GM19240 (cell line): ENCODE data around the gene SH3BGR.

ENCODE experiments used
- DNase-seq: peaks from one replicate; pipeline ENCODE4 v3.0.0; 2011; ENCODE audit warnings: low spot score; ENCODE audit not compliant: insufficient read length

SH3BGR gene

GRCh38 chr21:39456665-39457064 lies 4.9 kb downstream of the SH3BGR start:
- DNase-seq: no peak

DNA sequence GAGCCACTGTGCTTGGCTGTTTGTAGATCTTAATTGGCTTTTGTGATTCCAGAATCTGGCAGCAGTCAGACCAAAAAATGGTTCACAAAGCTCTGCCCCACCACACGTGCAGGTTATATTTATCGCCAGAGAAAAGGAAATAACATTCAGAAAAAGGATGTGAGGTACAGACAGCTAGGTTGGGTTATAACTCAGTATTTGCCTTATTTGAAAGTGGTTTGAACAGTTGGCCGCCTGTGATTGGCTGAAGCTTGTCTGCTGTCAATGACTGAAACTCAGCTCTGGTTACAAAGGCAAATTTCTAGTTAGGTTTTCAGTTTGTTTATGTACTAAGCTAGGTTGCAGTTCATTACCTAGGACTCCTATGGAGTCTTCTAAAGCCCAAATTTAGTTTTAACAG lies 9.6 kb downstream of the SH3BGR start:
- no peak for DNase-seq

DNA sequence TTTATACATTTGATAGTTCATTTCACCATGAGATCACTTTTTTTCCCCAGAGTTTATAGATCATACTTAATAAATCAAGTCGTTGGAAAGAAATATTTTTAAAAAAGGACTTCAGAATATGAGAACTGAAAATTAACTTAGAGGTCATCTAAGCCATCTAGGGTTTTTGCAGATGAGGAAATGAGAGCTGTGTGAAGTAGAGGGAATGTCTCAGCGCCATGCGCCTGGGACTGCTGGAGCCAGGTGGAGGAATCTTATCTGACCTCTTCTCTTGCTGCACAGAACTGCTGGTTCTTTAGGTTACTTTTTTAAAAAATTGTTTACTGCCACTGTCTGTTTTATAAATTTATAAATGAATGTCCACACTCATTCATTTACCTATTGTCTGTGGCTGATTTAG lies 11.5 kb downstream of the SH3BGR start:
- DNase-seq: no peak

GRCh38 chr21:39466584-39466983 lies 14.8 kb downstream of the SH3BGR start:
- no peak for DNase-seq

DNA sequence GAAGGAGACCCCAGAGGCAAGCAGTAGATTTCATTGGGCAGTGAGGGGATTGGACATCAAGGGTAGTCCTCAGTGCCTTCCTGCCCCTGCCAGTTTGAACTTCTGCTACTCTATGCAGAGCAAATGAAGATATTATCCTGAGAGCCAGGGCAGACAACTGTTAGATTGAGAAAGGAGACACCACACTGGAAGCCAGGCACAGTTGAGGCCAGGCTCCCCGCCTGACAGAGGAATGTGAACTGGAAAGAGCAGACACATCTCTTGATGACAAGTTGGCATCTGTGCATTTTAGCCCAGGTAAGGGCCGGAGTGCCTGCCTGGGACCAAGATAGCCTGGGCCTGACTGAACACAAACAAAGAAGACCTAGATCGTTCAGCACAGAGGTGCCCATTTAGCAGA lies 16.0 kb downstream of the SH3BGR start:
- no peak for DNase-seq

GRCh38 chr21:39468559-39468958 lies 16.8 kb downstream of the SH3BGR start:
- DNase-seq: no peak

DNA sequence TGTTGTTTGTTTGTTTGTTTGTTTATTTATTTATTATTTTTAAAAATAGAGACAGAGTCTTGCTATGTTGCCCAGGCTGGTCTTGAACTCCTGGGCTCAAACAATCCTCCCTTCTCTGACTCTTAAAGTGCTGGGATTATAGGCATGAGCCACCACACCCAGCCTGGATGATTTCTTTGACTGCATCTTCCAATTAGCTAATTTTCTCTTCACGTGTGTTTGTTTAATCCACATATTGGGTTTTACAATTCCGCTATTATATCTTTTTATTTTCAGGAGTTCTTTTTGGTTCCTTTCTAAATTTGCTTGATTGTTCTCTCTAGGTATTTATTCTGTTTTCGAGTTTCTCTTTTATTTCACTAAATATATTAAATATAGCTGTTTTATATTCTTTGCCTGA lies 19.8 kb downstream of the SH3BGR start:
- DNase-seq: no peak

GRCh38 chr21:39472786-39473185 lies 21.0 kb downstream of the SH3BGR start:
- no peak for DNase-seq

DNA sequence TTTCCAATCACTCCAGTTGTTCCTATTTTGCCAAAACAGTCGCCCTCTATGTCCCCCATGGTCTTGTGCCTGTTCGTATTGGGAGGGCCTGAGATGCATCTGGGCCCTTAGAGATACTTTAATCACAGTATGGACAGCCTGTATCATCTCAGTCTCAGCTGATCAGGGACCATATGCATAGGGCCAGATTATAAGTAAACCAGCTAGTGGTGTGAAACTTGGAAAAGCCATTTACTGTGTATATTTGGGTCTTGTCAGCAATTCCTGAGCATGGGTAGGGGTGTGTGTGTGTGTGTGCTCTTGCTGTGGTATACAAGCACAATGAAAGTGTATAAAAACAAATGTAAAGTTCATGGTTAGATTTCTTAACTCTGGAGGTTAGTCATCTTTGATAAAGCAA lies 22.8 kb downstream of the SH3BGR start:
- DNase-seq: no peak

DNA sequence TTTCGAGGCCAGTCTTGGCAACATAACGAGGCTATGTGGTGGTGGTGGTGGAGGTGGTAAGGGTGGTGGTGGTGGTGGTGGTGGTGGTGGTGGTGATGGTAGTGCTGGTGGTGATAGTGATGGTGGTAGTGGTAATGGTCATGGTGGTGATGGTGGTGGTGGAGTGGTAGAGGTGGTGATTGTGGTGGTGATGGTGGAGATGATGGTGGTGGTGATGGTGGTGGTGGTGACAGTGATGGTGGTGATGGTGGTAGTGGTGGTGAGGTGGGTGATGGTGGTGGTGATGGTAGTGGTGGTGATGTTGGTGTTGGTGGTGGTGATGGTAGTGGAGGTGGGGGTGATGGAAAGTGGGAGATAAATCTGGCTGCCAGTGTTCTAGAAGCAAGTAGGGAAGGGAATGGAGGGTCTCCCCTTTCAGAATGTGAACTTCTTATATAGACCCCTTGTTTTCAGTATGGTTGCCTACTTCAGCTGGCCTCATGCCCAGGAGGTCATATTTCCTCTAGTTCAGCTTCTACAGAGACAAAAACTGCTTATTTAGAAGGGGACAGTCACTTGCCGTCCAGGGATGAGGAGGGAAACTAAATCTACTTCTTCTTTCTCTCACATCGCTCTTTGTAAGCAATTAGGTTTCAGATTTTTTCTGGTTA lies 27.5 kb downstream of the SH3BGR start:
- no peak for DNase-seq

DNA sequence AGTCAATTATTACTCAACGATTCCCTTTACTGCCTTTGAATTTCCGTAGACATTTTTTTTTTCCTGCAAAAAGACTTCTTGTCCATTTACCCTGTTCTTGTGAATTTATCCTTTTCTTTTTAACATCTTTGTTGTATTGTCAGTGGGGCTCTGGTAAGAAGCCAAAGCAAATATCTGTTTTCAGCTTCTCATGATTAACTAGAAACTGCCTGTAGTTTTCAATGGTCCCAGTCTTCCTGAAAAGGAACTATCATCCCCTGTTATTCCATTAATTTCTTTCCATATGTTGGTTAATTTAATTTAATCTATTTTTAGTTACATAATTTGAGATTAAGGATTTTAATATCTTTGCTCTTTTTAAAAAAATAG lies 28.0 kb downstream of the SH3BGR start:
- no peak for DNase-seq

DNA sequence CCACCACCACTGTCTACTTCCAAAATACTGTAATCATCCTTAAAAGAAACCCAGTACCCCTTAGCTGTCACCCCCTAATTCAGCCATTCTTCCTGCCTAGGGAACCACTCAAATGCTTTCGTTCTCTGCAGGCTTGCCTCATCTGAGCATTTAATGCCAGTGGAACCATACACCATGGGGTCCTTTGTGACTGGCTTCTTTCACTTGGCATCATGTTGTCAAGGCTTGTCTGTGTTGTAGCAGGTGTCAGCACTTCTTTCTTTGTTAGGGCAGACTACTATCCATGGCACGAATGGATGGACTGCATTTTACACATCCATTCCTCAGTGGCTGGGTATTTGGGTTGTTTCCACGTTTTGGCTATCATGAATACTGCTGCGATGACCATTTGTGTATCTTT lies 28.5 kb downstream of the SH3BGR start:
- no peak for DNase-seq

DNA sequence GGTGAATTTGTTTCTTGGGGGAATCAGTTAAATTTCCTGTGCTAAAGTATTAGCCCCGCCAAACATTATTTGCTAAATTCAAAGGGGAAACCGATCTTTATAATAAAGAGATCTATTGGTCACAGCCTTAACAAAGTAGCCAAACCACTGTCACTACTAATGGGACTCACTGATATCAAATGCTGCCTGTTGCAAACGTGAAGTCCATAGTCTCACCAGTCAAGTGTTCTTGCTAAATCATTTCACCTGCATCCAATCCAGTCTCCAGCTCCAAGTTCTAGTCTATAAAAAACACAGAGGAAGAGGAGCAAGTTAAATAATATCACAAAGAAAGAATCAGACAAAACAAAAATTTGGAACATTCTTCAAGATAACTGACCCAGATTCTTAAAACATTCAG lies 30.1 kb downstream of the SH3BGR start:
- no peak for DNase-seq

DNA sequence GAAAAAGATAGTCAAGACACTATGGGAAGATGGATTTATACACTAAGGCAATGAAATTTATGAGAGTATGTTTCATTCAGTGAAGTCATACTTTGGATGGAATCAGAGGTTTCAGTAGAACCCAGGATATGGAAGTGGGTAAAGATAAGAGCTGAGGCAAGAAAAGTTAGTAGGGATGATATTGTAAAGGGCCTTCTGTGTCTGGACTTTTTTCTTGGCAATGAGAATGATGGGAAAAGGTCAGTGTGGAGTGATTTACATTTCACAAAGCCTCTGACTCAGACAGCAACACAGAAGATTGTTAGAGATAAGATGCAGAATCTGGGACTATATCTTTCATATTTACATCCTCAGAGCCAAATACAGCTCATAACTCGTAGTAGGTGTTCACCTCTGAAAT lies 32.1 kb downstream of the SH3BGR start:
- DNase-seq: no peak

GRCh38 chr21:39484711-39485276 lies 33.0 kb downstream of the SH3BGR start:
- no peak for DNase-seq

- DNase-seq: no peak
Observed at GRCh38 chr21:39489380-39489924, 37.7 kb downstream of the SH3BGR start.

DNA sequence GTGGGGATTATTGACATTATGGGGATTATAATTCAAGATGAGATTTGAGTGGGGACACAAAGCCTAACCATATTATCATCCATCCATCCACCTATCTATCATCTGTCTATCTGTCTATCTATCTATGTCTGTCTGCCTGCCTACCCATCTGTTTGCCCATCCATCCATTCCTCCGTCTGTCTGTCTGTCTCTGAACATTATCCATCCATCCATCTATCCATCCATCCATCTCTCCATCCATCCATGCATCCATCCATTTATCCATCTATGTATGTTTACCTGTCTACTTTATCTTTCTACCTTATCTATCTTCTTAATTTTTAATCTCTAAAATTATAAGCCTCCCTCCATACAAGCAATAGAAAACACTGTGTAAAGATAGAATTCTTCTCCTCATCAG lies 47.4 kb downstream of the SH3BGR start:
- no peak for DNase-seq

DNA sequence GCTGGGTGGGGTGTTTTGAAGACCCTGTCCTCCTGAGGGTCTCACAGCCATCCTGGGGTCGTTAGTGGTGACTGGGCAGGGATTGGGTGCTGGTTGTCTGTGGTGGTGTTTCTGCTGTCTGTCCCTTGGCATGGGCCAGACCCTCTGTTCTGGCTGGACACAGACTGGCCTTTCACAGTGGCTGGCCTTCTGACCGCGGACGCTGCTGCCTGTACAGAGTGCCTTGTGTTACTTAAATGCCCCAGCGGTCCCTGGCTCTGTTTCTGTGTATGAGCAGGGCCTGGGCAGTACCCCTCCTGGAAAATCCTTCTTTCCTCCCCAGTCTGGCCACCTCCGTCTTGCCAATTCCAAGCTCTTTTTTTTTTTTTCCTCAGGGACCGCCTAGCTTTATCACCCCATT lies 50.9 kb downstream of the SH3BGR start:
- DNase-seq: no peak

- DNase-seq: no peak
Observed at GRCh38 chr21:39503123-39503762, 51.5 kb downstream of the SH3BGR start.

DNA sequence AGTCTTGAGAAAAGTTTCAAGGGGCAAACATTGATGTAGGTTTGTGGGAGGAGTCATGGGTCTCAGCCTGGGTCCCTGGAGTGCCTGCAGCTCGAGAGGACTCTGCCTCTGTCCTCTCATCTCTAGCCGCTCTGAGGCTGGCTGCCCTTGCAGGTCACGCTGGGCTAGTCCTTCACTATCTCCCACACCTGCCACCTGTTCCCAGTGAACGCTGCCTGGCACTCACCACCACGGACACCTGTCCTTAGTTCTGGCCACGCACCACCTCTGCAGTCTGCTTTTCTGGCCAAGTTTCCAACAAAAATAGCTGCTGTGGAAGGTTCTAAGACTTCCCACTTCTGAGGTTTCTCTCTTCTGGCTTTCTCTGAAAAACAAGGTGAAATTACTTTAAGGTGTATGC lies 52.5 kb downstream of the SH3BGR start:
- DNase-seq: no peak

DNA sequence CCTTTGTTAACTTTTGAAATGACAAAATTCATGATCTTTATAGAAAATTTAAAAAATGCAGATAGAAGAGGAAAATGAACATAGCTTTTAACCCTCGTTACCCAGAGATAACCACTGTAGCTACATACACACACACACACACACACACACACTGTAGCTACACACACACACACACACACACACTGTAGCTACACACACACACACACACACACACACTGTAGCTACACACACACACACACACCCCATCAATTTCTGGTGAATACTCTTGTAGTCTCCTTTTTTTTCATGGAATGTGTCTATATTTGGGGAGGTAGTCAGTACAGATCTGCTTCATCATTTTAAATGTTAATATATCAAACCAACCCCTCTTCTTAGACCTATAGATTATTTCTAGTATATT lies 58.5 kb downstream of the SH3BGR start:
- DNase-seq: no peak

- no peak for DNase-seq
Observed at GRCh38 chr21:39511102-39511501, 59.3 kb downstream of the SH3BGR start.

DNA sequence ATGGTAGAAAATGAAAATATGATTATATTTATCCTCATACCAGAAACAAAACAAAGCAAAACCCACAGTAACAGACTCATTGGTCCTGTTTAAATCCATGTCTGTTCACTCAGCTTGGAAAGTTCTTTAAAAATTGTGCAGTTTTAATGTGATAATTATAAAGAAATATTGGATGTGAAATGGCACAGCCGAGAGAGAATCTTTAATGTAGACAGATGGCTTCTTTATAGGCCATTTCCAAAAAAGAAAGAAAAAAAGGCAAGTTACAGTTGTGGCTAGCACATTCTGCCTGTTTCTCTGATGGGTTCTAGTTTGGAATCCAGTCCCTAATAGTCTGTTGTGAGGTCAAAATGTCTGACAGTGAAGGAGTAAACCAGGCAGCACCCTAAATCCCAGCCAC lies 62.0 kb downstream of the SH3BGR start:
- no peak for DNase-seq
